ENCODE data around the gene KIF13A.
"Not testable (repeated sequence)": the region's sequence is repeated elsewhere in the genome, so short reads cannot be mapped to it uniquely, and the experiment has no call there.

KIF13A gene

GRCh38 chr6:17998003-17998402, 10.6 kb upstream of the KIF13A start:
- DNase-seq = no peak

- DNase-seq = no peak
These were observed 8.0 kb upstream of the KIF13A start for GRCh38 chr6:17995414-17995813.

- DNase-seq = no peak
These were observed 6.6 kb upstream of the KIF13A start for GRCh38 chr6:17994019-17994418.

GRCh38 chr6:17988422-17988944, 1.0 kb upstream of the KIF13A start:
- no peak for DNase-seq

- peak; percentile 85 for DNase-seq
These were observed 424 bp upstream of the KIF13A start for GRCh38 chr6:17987697-17988421.

- DNase-seq = peak; percentile 87
These were observed 584 bp downstream of the KIF13A start for GRCh38 chr6:17986656-17987446.

GRCh38 chr6:17985934-17986655, 1.3 kb downstream of the KIF13A start:
- DNase-seq = no peak

GRCh38 chr6:17984812-17985670, 2.4 kb downstream of the KIF13A start:
- DNase-seq = no peak

- no peak for DNase-seq
These were observed 3.0 kb downstream of the KIF13A start for GRCh38 chr6:17984399-17984798.

GRCh38 chr6:17983730-17984129, 3.7 kb downstream of the KIF13A start:
- no peak for DNase-seq

- no peak for DNase-seq
These were observed 7.1 kb downstream of the KIF13A start for GRCh38 chr6:17980329-17980728.

- DNase-seq = no peak
These were observed 8.0 kb downstream of the KIF13A start for GRCh38 chr6:17979479-17979878.

- not testable (repeated sequence) for DNase-seq
These were observed 11.2 kb downstream of the KIF13A start for GRCh38 chr6:17976258-17976657.

GRCh38 chr6:17974570-17975368, 12.7 kb downstream of the KIF13A start:
- no peak for DNase-seq

- DNase-seq = no peak
These were observed 14.3 kb downstream of the KIF13A start for GRCh38 chr6:17972978-17973622.

GRCh38 chr6:17972074-17972952, 15.1 kb downstream of the KIF13A start:
- DNase-seq = no peak

GRCh38 chr6:17971128-17972073, 16.0 kb downstream of the KIF13A start:
- DNase-seq = no peak

GRCh38 chr6:17968876-17969275, 18.6 kb downstream of the KIF13A start:
- DNase-seq = no peak
